Upper lobe of left lung (tissue), 4 donors: Measurements from ENCODE around the gene CPPED1.

ENCODE experiments used
- POLR2A ChIP-seq, 4 donors: fragments of 450-650 bp; IDR thresholded peaks; one replicate each; pipeline ENCODE4 v1.5.1; 2016 to 2017; ENCODE audit warnings: antibody characterized with exemption in 4 of 4, mild to moderate bottlenecking in 2 of 4
- POLR2AphosphoS5 ChIP-seq, 2 donors: sonication (generic); formaldehyde crosslinking; IDR thresholded peaks; one replicate each; pipeline ENCODE4 v1.5.1; 2017; ENCODE audit warnings: antibody characterized with exemption in 2 of 2
- TF ChIP-seq, protein P1 (sequence below), 6 experiments: fragments of 450-650 bp in 4 of 6; fragments of 200-600 bp in 2 of 6; sonication (generic) in 2 of 6; IDR thresholded peaks; one replicate each; pipeline ENCODE4 v1.5.1; 2016 to 2019; ENCODE audit warnings: antibody characterized with exemption in 6 of 6

DNA sequence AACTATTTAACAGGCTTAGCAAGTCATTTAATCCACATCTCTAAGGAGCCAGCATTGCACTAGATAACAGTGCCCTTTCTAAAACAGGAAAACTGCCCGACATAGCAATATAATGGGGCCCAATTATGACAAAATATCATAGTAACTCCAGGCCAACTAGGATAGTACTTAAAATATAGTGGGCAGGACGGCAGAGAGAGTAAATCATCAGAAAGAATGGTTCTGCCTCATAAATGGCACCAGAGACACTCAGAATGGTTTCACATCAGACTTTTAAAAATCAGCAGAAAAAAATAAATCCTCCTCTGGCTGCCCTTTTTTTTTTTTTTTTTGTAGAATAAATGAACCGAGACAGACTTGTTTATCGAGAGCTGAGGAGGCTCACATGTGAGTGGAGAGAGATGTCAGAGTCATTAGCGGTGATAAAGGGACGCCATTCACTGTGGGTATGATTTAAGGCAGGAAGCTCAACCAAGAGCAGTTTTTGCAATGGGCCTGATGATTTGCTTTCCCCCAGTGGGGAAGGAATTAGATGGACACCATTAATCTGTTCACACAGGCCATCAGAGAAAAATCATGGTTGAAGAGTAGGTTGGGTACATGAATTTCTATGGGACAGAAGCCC is 62.6 kb downstream of the CPPED1 start:
- TF ChIP-seq, protein P1, sequence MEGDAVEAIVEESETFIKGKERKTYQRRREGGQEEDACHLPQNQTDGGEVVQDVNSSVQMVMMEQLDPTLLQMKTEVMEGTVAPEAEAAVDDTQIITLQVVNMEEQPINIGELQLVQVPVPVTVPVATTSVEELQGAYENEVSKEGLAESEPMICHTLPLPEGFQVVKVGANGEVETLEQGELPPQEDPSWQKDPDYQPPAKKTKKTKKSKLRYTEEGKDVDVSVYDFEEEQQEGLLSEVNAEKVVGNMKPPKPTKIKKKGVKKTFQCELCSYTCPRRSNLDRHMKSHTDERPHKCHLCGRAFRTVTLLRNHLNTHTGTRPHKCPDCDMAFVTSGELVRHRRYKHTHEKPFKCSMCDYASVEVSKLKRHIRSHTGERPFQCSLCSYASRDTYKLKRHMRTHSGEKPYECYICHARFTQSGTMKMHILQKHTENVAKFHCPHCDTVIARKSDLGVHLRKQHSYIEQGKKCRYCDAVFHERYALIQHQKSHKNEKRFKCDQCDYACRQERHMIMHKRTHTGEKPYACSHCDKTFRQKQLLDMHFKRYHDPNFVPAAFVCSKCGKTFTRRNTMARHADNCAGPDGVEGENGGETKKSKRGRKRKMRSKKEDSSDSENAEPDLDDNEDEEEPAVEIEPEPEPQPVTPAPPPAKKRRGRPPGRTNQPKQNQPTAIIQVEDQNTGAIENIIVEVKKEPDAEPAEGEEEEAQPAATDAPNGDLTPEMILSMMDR (IDR thresholded peaks at IDR 0.05): no peak
- TF ChIP-seq POLR2A (IDR thresholded peaks at IDR 0.05) (no peak), POLR2AphosphoS5 (IDR thresholded peaks at IDR 0.05) (no peak)
